Mesenchymal stem cell (in vitro differentiated cells and primary cell): Measurements from ENCODE around the gene PDE8B.

Experiments used
- DNase-seq: peaks from one replicate; pipeline ENCODE4 v3.0.0-alpha.2; 2013
- H2AFZ ChIP-seq: one replicate; pipeline ENCODE4 v1.6.1; 2013; ENCODE audit warnings: low read depth, mild to moderate bottlenecking, control low read depth, inconsistent platforms, low read length, moderate library complexity
- H2AK5ac ChIP-seq: 2 replicates; pipeline ENCODE4 v1.6.1; 2013; ENCODE audit warnings: low read length, moderate library complexity, mild to moderate bottlenecking, inconsistent platforms; ENCODE audit not compliant: severe bottlenecking
- H2BK120ac ChIP-seq: one replicate; pipeline ENCODE4 v1.6.1; 2013; ENCODE audit warnings: low read depth, mild to moderate bottlenecking, inconsistent platforms, low read length, moderate library complexity
- H2BK12ac ChIP-seq, 2 experiments: one replicate each; pipeline ENCODE4 v1.6.1; 2013; ENCODE audit warnings: inconsistent platforms in 2 of 2, low read length in 2 of 2, mild to moderate bottlenecking in 2 of 2, moderate library complexity in 2 of 2, control low read depth in 1 of 2
- H2BK15ac ChIP-seq: one replicate; pipeline ENCODE4 v1.6.1; 2013; ENCODE audit warnings: mild to moderate bottlenecking, low read depth, inconsistent platforms; ENCODE audit not compliant: poor library complexity, severe bottlenecking
- H2BK5ac ChIP-seq: 2 replicates; pipeline ENCODE4 v1.6.1; 2013; ENCODE audit warnings: low read depth, mild to moderate bottlenecking, low read length, control low read depth, inconsistent platforms; ENCODE audit not compliant: poor library complexity, severe bottlenecking
- H3K14ac ChIP-seq, 2 experiments: one replicate each; pipeline ENCODE4 v1.6.1; 2013; ENCODE audit warnings: inconsistent platforms in 2 of 2, low read length in 2 of 2, control low read depth in 1 of 2, mild to moderate bottlenecking in 1 of 2, moderate library complexity in 1 of 2
- H3K18ac ChIP-seq, 2 experiments: one replicate each; pipeline ENCODE4 v1.6.1; 2013; ENCODE audit warnings: inconsistent platforms in 2 of 2, low read length in 2 of 2, control low read depth in 1 of 2, low read depth in 1 of 2, mild to moderate bottlenecking in 1 of 2
- H3K23ac ChIP-seq, 2 experiments: one replicate each; pipeline ENCODE4 v1.6.1; 2013; ENCODE audit warnings: inconsistent platforms in 2 of 2, low read length in 2 of 2, mild to moderate bottlenecking in 2 of 2, moderate library complexity in 2 of 2, control low read depth in 1 of 2
- H3K27ac ChIP-seq: 2 replicates; pipeline ENCODE4 v1.5.1; 2013; ENCODE audit warnings: mild to moderate bottlenecking, moderate library complexity, low read length, control low read depth, inconsistent platforms; ENCODE audit not compliant: poor library complexity, severe bottlenecking
- H3K27me3 ChIP-seq, 2 experiments: 2 replicates each; pipeline versions ENCODE4 v1.6.1 to v1.7.0; 2013; ENCODE audit warnings: low read length in 2 of 2, mild to moderate bottlenecking in 2 of 2, moderate library complexity in 2 of 2, control low read depth in 1 of 2, inconsistent platforms in 1 of 2; ENCODE audit not compliant: control insufficient read depth in 1 of 2, insufficient read depth in 1 of 2
- H3K36me3 ChIP-seq, 2 experiments: 2 replicates each; pipeline versions ENCODE4 v1.6.1 to v1.7.0; 2013; ENCODE audit warnings: low read length in 2 of 2, control low read depth in 1 of 2, inconsistent platforms in 1 of 2, low read depth in 1 of 2, mild to moderate bottlenecking in 1 of 2; ENCODE audit not compliant: insufficient read depth in 2 of 2, control insufficient read depth in 1 of 2
- H3K4ac ChIP-seq, 2 experiments: one replicate each; pipeline ENCODE4 v1.6.1; 2013; ENCODE audit warnings: inconsistent platforms in 2 of 2, low read length in 2 of 2, mild to moderate bottlenecking in 2 of 2, moderate library complexity in 2 of 2, control low read depth in 1 of 2, low read depth in 1 of 2
- H3K4me1 ChIP-seq: 2 replicates; pipeline ENCODE4 v1.6.1; 2013; ENCODE audit warnings: low read depth, low read length, control low read depth; ENCODE audit not compliant: control insufficient read depth, insufficient read depth
- H3K4me2 ChIP-seq: 2 replicates; pipeline ENCODE4 v1.6.1; 2013; ENCODE audit warnings: low read length, mild to moderate bottlenecking, inconsistent platforms; ENCODE audit not compliant: poor library complexity, severe bottlenecking
- H3K4me3 ChIP-seq, 2 experiments: 2 replicates each; pipeline versions ENCODE4 v1.5.1 to v1.7.0; 2013; ENCODE audit warnings: low read length in 2 of 2, mild to moderate bottlenecking in 2 of 2, control low read depth in 1 of 2, low read depth in 1 of 2; ENCODE audit not compliant: insufficient read depth in 1 of 2
- H3K79me1 ChIP-seq: replicated peaks from 2 replicates; pipeline ENCODE4 v1.6.1; 2013; ENCODE audit warnings: mild to moderate bottlenecking, control low read depth, low read length, inconsistent platforms; ENCODE audit not compliant: poor library complexity, severe bottlenecking
- H3K9ac ChIP-seq: 2 replicates; pipeline ENCODE4 v1.7.0; 2013; ENCODE audit warnings: mild to moderate bottlenecking, low read length, moderate library complexity
- H3K9me3 ChIP-seq: 2 replicates; pipeline ENCODE4 v1.7.0; 2013; ENCODE audit warnings: mild to moderate bottlenecking, low read length; ENCODE audit not compliant: control insufficient read depth
- H4K8ac ChIP-seq: one replicate; pipeline ENCODE4 v1.6.1; 2013; ENCODE audit warnings: inconsistent platforms, mild to moderate bottlenecking, low read length, moderate library complexity
- H4K91ac ChIP-seq: one replicate; pipeline ENCODE4 v1.6.1; 2013; ENCODE audit warnings: mild to moderate bottlenecking, low read length, inconsistent platforms
- WGBS: methylation state at CpG from one replicate; pipeline ENCODE4 v1.1.7; 2013; ENCODE audit warnings: mixed read lengths; 5-methylcytosine and 5-hydroxymethylcytosine counted together

PDE8B gene

GRCh38 chr5:77425420-77425819 is 214.9 kb downstream of the PDE8B start:
- Histone ChIP-seq H3K4ac (no peak overlapping the region), H3K79me1 (no peaks in the 10 kb centered on the region), H2BK120ac (no peak overlapping the region), H3K4me2 (no peak overlapping the region), H3K27ac (no peak overlapping the region), H4K8ac (no peak overlapping the region), H2AK5ac (no peak overlapping the region), H2BK15ac (no peak overlapping the region), H3K14ac (no peak overlapping the region), H2BK5ac (no peak overlapping the region), H3K18ac (no peak overlapping the region), H3K36me3 (peaks cover 9 to 33% of the 10 kb centered on the region in 2 experiments), H3K4me1 (no peaks in the 10 kb centered on the region), H3K23ac (no peak overlapping the region), H4K91ac (no peak overlapping the region), H3K4me3 (no peak overlapping the region), H3K9me3 (no peaks in the 10 kb centered on the region), H2AFZ (no peak overlapping the region), H3K27me3 (no peaks in the 10 kb centered on the region), H3K9ac (no peak overlapping the region), H2BK12ac (no peak overlapping the region)
- DNase-seq, result no peak
- 99% methylated on average over 5 of the region's 5 CpGs for WGBS

DNA sequence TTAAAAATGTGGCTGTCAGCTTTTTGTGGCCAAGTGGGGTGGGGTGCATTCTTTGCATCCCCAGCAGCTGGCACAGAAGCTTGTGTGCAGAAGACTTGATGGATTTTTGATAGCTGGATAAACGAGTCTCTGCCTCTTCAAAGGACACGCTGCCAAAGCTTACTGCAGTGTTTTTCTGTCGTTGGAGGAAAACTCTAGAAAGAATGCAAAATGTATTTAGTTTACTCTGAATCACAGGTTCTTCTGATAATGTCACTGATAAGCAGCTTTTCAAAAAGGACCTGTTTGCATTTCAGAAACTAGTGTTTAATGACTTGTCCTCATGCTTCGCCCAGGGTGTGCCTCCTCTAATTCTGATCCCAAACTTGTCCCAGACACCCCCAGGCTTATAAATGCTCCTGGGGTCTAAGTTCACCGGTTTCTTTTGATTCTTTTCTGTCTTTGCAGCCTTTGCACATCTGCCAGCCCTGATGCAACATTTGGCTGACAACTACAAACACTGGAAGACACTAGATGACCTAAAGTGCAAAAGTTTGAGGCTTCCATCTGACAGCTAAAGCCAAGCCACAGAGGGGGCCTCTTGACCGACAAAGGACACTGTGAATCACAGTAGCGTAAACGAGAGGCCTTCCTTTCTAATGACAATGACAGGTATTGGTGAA is 215.6 kb downstream of the PDE8B start:
- H3K27ac ChIP-seq, result no peak overlapping the region
- 52% methylated on average over 8 of the region's 8 CpGs for WGBS
- H3K36me3 ChIP-seq, result peaks cover 9 to 37% of the 10 kb centered on the region in 2 experiments
- no peak overlapping the region for H2BK120ac ChIP-seq
- no peaks in the 10 kb centered on the region for H3K27me3 ChIP-seq
- H3K9me3 ChIP-seq, result no peaks in the 10 kb centered on the region
- no peaks in the 10 kb centered on the region for H3K4me1 ChIP-seq
- no peak overlapping the region for H4K91ac ChIP-seq
- H3K4ac ChIP-seq, result no peak overlapping the region
- H3K23ac ChIP-seq, result no peak overlapping the region
- H2BK5ac ChIP-seq, result no peak overlapping the region
- H3K4me3 ChIP-seq, result no peak overlapping the region
- no peak overlapping the region for H2AFZ ChIP-seq
- no peak overlapping the region for H4K8ac ChIP-seq
- peak overlapping the region; percentile 47 for H3K9ac ChIP-seq
- DNase-seq, result no peak
- H3K79me1 ChIP-seq, result no peaks in the 10 kb centered on the region
- H2AK5ac ChIP-seq, result no peak overlapping the region
- H2BK15ac ChIP-seq, result no peak overlapping the region
- H2BK12ac ChIP-seq, result no peak overlapping the region
- H3K4me2 ChIP-seq, result no peak overlapping the region
- H3K14ac ChIP-seq, result no peak overlapping the region
- no peak overlapping the region for H3K18ac ChIP-seq

- H3K23ac ChIP-seq, result no peak overlapping the region
- DNase-seq, result peak; percentile 70
- 39% methylated on average over 2 of the region's 2 CpGs for WGBS
Observed at GRCh38 chr5:77426670-77427069, 216.2 kb downstream of the PDE8B start.

DNA sequence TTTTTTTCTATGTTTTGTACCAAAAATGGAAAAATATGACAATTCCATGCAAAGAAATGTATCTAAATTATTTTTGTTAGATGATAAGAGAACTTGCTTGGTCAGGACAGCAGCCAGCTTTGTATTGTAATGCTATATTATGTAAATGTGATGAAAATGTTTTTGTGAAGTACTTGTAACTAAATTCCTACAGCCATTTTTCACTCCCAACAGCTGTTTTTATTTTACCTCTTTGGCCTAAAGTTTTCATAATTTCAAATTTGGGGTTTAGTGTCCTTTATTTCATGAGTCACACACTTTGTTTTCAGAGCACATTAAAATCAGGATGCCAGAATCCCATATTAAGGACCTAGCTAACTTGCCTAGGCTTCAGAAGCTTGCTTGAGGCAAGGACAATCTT is 217.5 kb downstream of the PDE8B start:
- Histone ChIP-seq H3K14ac (no peak overlapping the region), H4K8ac (no peak overlapping the region), H3K79me1 (no peaks in the 10 kb centered on the region), H3K9me3 (no peaks in the 10 kb centered on the region), H3K4me2 (no peak overlapping the region), H2BK5ac (no peak overlapping the region), H3K4me1 (no peaks in the 10 kb centered on the region), H3K23ac (no peak overlapping the region), H2BK120ac (no peak overlapping the region), H3K27ac (no peak overlapping the region), H2AFZ (no peak overlapping the region), H3K4ac (no peak overlapping the region), H2BK15ac (no peak overlapping the region), H3K18ac (no peak overlapping the region), H4K91ac (no peak overlapping the region), H3K4me3 (peak overlapping the region in 1 of 2 experiments; percentile 16), H2BK12ac (no peak overlapping the region), H3K9ac (peak overlapping the region; percentile 66), H2AK5ac (no peak overlapping the region), H3K27me3 (no peaks in the 10 kb centered on the region), H3K36me3 (peaks cover 9 to 54% of the 10 kb centered on the region in 2 experiments)
- no peak for DNase-seq

More at GRCh38 chr5:77426670-77427069, 216.2 kb downstream of the PDE8B start:
- Histone ChIP-seq H3K27me3 (no peaks in the 10 kb centered on the region), H2AK5ac (no peak overlapping the region), H4K91ac (no peak overlapping the region), H3K4me1 (no peaks in the 10 kb centered on the region), H2BK5ac (no peak overlapping the region), H3K36me3 (peaks cover 9 to 41% of the 10 kb centered on the region in 2 experiments), H3K14ac (no peak overlapping the region), H3K4me2 (no peak overlapping the region), H2BK12ac (no peak overlapping the region), H3K4ac (no peak overlapping the region), H2BK15ac (no peak overlapping the region), H2AFZ (no peak overlapping the region), H3K18ac (no peak overlapping the region), H3K9me3 (no peaks in the 10 kb centered on the region), H2BK120ac (no peak overlapping the region), H3K27ac (no peak overlapping the region), H3K4me3 (no peak overlapping the region), H3K9ac (peak overlapping the region; percentile 47), H4K8ac (no peak overlapping the region), H3K79me1 (no peaks in the 10 kb centered on the region)
